HFFc6 (cell line): Measurements from ENCODE around the gene MOAP1. TPM values are rescaled to one million over a fixed set of nuclear protein-coding genes. Genes with fewer than 3 reads are reported as not detected.

Experiments used
- DNase-seq: peaks from one replicate; pipeline ENCODE4 v3.0.0-alpha.2; 2018
- H3K27ac Mint-ChIP-seq: 2 replicates; pipeline ENCODE4 v1.8.0; 2020; ENCODE audit warnings: mild to moderate bottlenecking, mixed read lengths
- H3K27me3 Mint-ChIP-seq: 2 replicates; pipeline ENCODE4 v1.8.0; 2021; ENCODE audit warnings: mild to moderate bottlenecking, moderate library complexity, mixed read lengths; ENCODE audit not compliant: insufficient read depth
- H3K36me3 Mint-ChIP-seq: 2 replicates; pipeline ENCODE4 v1.8.0; 2021; ENCODE audit warnings: low read depth, mixed read lengths
- H3K4me1 Mint-ChIP-seq: 2 replicates; pipeline ENCODE4 v1.8.0; 2020; ENCODE audit warnings: low read depth, mixed read lengths
- H3K4me3 Mint-ChIP-seq: 2 replicates; pipeline ENCODE4 v1.8.0; 2020; ENCODE audit warnings: mild to moderate bottlenecking, moderate library complexity, mixed read lengths
- H3K9me3 Mint-ChIP-seq: 2 replicates; pipeline ENCODE4 v1.8.0; 2020; ENCODE audit warnings: mild to moderate bottlenecking, mixed read lengths
- CTCF ChIP-seq: fragments of 200-600 bp; sonication (generic); IDR thresholded peaks from 2 replicates; pipeline ENCODE4 v1.5.0; 2021; ENCODE audit warnings: antibody characterized with exemption, mild to moderate bottlenecking
- total RNA-seq, 6 experiments: library from RNA; stranded (reverse); fragmentation: NEBNext Ultra II Directional; extraction: Animal tissue kit (Norgen Biotek cat#: 25700); gene quantifications; 2 replicates in 1 of 6; 3 replicates in 5 of 6; pipeline ENCODE4 v1.2.3, GENCODE V29; 2021

The MOAP1 gene
- total RNA-seq, 6 experiments from 2014 or later = 12.2 to 20.4 (median 14.2) TPM

- TF ChIP-seq CTCF = no peak
- H3K27me3 Mint-ChIP-seq = no peaks in the 10 kb centered on the region
- DNase-seq = no peak
- H3K4me1 Mint-ChIP-seq = peaks cover 3% of the 10 kb centered on the region
- no peak overlapping the region; the same call in 1 of the 2 replicates for H3K27ac Mint-ChIP-seq
- no peaks in the 10 kb centered on the region for H3K36me3 Mint-ChIP-seq
- no peaks in the 10 kb centered on the region for H3K9me3 Mint-ChIP-seq
- no peak overlapping the region for H3K4me3 Mint-ChIP-seq
Observed at GRCh38 chr14:93199031-93199430, 14.3 kb upstream of the MOAP1 start.

- Mint-ChIP-seq H3K36me3 (no peaks in the 10 kb centered on the region), H3K4me3 (no peak overlapping the region), H3K27ac (no peak overlapping the region), H3K27me3 (no peaks in the 10 kb centered on the region), H3K9me3 (no peaks in the 10 kb centered on the region), H3K4me1 (peaks cover 25% of the 10 kb centered on the region)
- no peak for DNase-seq
- TF ChIP-seq CTCF = no peak
Observed at GRCh38 chr14:93195316-93195999, 10.8 kb upstream of the MOAP1 start.

GRCh38 chr14:93186956-93187355 is 2.3 kb upstream of the MOAP1 start:
- no peak for DNase-seq
- Mint-ChIP-seq H3K4me1 (peaks cover 40% of the 10 kb centered on the region), H3K27ac (no peak overlapping the region), H3K36me3 (peaks cover 6% of the 10 kb centered on the region), H3K4me3 (no peak overlapping the region), H3K9me3 (no peaks in the 10 kb centered on the region), H3K27me3 (no peaks in the 10 kb centered on the region)
- no peak for TF ChIP-seq CTCF

GRCh38 chr14:93186466-93186865 is 1.8 kb upstream of the MOAP1 start:
- no peak for DNase-seq
- no peak for TF ChIP-seq CTCF
- Mint-ChIP-seq H3K9me3 (no peaks in the 10 kb centered on the region), H3K4me1 (peaks cover 44% of the 10 kb centered on the region), H3K4me3 (peak overlapping the region; percentile 98; the same call in 1 of the 2 replicates), H3K27ac (peak overlapping the region; percentile 58; the same call in 1 of the 2 replicates), H3K36me3 (peaks cover 9% of the 10 kb centered on the region), H3K27me3 (no peaks in the 10 kb centered on the region)

GRCh38 chr14:93185349-93185720 is 638 bp upstream of the MOAP1 start:
- H3K4me3 Mint-ChIP-seq = peak overlapping the region; percentile 98
- H3K36me3 Mint-ChIP-seq = peaks cover 9% of the 10 kb centered on the region
- H3K27ac Mint-ChIP-seq = peak overlapping the region; percentile 95
- no peaks in the 10 kb centered on the region for H3K9me3 Mint-ChIP-seq
- TF ChIP-seq CTCF = no peak
- no peak for DNase-seq
- H3K27me3 Mint-ChIP-seq = no peaks in the 10 kb centered on the region
- peaks cover 36% of the 10 kb centered on the region for H3K4me1 Mint-ChIP-seq
